IPS DF 6.9 (cell line): ENCODE measurements around the gene TRABD.
A peak's percentile ranks its signal among the peaks of the same experiment; 100 is the strongest.

Experiments used
- DNase-seq: peaks from one replicate; pipeline ENCODE4 v3.0.0-alpha.2; 2013; ENCODE audit warnings: low read depth, low spot score
- H3K27ac ChIP-seq: one replicate; pipeline ENCODE4 v1.5.1; 2013; ENCODE audit warnings: low read length, control low read depth
- H3K27me3 ChIP-seq: 2 replicates; pipeline ENCODE4 v1.6.1; 2013; ENCODE audit warnings: mild to moderate bottlenecking, low read length; ENCODE audit not compliant: control insufficient read depth, insufficient read depth
- H3K36me3 ChIP-seq: 2 replicates; pipeline ENCODE4 v1.6.1; 2013; ENCODE audit warnings: low read length; ENCODE audit not compliant: control insufficient read depth, insufficient read depth
- H3K4me1 ChIP-seq: 2 replicates; pipeline ENCODE4 v1.6.1; 2013; ENCODE audit warnings: low read length; ENCODE audit not compliant: control insufficient read depth, insufficient read depth
- H3K4me3 ChIP-seq: 2 replicates; pipeline ENCODE4 v1.5.1; 2013; ENCODE audit warnings: mild to moderate bottlenecking, low read length
- H3K9me3 ChIP-seq: 2 replicates; pipeline ENCODE4 v1.6.1; 2013; ENCODE audit warnings: low read length, inconsistent platforms; ENCODE audit not compliant: control insufficient read depth, insufficient read depth
- WGBS: extraction: QIAGEN DNeasy Blood & Tissue Kit; methylation state at CpG from one replicate; pipeline ENCODE4 v1.1.7; 2013; ENCODE audit warnings: mixed read lengths, missing lambda C conversion rate; ENCODE audit not compliant: insufficient read length, insufficient coverage; 5-methylcytosine and 5-hydroxymethylcytosine counted together

TRABD gene

DNA sequence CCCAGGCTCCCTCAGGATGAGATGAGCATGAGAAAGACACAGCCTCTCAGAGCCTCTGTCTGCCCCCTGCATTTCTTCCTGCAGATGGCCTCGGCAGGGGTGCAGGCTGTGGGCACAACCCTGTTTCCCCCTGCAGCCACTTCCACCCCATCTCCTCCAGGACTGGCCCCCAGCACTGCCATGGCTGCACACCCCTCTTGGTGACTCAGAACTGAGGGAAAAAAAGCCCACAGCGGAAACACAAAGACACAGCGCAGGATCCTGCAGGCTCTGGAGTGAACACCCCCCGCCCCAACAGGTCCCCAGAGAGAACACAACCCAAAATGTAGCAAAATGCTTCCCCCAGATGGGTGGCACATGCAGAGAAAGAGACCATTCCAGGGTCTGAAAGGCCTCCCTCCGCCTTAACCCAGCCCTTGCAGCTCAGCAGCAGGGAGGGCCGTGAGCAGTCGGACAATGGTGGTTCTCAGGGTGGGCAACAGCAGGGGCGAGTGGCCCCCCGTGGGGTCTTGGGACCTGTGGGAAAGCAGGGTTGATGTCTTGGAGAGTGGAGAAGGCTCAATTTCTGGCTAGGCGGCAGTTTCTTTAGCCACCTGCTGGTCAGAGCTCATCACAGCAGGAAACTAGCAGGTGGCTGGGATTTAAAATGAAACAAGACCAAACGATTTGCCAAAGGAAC is 51.2 kb downstream of the TRABD start:
- 0 out of 2 replicates have a peak, but pooled peaks cover 2% of the 10 kb centered on the region for H3K4me1 ChIP-seq

DNA sequence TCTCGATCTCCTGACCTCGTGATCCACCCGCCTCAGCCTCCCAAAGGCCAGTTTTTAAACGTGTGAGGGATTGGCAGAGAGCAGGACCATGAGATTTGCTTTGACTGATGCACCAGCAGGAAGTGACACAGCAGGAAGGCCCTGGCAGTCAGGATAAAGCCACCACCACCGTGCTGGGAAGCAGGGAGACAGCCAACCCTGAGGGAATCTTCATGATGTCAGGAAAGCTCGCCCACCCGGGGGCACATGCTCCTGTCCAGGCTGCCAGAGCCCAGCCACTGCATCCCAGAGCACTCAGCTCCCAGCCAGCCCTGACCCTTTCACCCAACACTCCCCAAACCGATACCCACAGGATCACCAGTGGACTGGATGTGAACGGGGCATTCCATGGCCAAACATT is 53.0 kb downstream of the TRABD start:
- no peak for DNase-seq
- no peak overlapping the region for H3K27ac ChIP-seq
- WGBS, result no CpG with 5 or more reads among the region's 9 CpGs
- no peaks in the 10 kb centered on the region for H3K36me3 ChIP-seq
- H3K4me3 ChIP-seq, result no peak overlapping the region
- H3K4me1 ChIP-seq, result peaks cover 2% of the 10 kb centered on the region; the same call in 1 of the 2 replicates
- no peaks in the 10 kb centered on the region for H3K9me3 ChIP-seq
- H3K27me3 ChIP-seq, result no peaks in the 10 kb centered on the region

More for the DNA sequence above, 51.2 kb downstream of the TRABD start:
- no peak for DNase-seq
- Histone ChIP-seq H3K27ac (no peak overlapping the region), H3K36me3 (0 out of 2 replicates have a peak, but pooled peaks cover 2% of the 10 kb centered on the region), H3K27me3 (no peaks in the 10 kb centered on the region), H3K4me3 (no peak overlapping the region), H3K9me3 (no peaks in the 10 kb centered on the region)
- WGBS, result no CpG with 5 or more reads among the region's 11 CpGs

DNA sequence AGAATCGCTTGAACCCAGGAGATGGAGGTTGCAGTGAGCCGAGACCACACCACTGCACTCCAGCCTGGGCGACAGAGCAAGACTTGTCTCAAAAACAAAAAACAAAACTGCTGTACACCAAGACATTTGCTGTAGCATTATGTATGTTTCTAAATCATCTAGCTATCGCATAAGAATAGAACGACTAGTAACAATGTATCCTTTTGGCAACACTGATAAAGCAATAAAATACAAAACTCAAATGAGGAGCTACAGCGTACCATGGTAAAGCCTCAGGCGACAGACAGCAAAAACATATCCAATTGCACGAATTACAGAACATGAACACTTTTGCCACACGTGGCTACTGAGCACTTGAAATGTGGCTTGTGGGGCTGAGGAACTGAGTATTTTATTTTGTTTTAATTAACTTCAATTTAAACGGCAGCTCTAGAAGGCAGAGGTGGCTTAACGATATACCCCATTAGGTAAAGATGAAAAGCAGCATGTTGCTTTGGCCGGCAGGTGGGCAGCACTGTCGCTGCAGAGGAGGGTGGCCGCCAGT is 56.8 kb downstream of the TRABD start:
- Histone ChIP-seq H3K27me3 (no peaks in the 10 kb centered on the region), H3K27ac (no peak overlapping the region), H3K36me3 (peaks cover 3% of the 10 kb centered on the region; the same call in 1 of the 2 replicates), H3K4me3 (no peak overlapping the region), H3K9me3 (no peaks in the 10 kb centered on the region), H3K4me1 (peaks cover under 1% of the 10 kb centered on the region; the same call in 1 of the 2 replicates)
- DNase-seq, result no peak
- WGBS, result no CpG with 5 or more reads among the region's 14 CpGs

DNA sequence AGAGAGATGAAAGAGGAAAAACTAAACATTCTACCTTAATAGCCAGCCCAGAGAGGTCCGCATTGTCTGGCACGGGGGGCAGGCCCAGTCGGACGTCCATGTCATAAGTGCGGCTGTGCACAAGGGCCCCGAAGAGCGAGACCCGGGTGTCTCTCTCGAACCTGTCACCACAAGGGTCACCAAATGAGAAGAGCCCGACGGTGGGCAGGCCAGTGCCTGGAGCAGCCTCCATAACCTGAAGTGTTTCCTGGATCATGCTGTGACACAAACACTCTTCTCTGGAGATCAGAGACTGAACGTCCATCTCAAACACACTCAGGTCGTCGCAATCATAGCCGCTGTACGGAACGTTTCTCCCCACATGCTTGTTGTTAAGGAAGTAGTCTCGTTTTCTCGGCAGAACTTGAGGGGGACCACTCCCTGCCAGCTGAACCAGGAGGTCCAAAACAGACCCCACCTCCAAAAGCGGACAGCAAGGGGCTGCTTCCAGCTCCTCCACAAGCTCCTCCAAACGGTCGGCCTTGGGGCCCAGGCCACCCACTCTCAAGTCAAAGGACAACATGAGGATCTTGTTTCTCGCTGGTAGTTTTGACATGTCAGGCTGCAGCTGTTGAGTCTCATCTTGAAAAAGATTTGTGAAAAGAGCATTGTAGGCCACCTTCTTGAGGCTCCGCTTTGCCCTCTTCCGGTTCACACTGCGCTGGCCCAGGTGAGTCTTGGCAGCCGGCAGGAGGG is 58.1 kb downstream of the TRABD start:
- WGBS, result no CpG with 5 or more reads among the region's 27 CpGs
- Histone ChIP-seq H3K27ac (no peak overlapping the region), H3K4me3 (peak overlapping the region; percentile 92; the same call in 1 of the 2 replicates), H3K9me3 (no peaks in the 10 kb centered on the region), H3K36me3 (peaks cover 3% of the 10 kb centered on the region; the same call in 1 of the 2 replicates), H3K4me1 (peaks cover 1% of the 10 kb centered on the region; the same call in 1 of the 2 replicates), H3K27me3 (no peaks in the 10 kb centered on the region)
- no peak for DNase-seq

DNA sequence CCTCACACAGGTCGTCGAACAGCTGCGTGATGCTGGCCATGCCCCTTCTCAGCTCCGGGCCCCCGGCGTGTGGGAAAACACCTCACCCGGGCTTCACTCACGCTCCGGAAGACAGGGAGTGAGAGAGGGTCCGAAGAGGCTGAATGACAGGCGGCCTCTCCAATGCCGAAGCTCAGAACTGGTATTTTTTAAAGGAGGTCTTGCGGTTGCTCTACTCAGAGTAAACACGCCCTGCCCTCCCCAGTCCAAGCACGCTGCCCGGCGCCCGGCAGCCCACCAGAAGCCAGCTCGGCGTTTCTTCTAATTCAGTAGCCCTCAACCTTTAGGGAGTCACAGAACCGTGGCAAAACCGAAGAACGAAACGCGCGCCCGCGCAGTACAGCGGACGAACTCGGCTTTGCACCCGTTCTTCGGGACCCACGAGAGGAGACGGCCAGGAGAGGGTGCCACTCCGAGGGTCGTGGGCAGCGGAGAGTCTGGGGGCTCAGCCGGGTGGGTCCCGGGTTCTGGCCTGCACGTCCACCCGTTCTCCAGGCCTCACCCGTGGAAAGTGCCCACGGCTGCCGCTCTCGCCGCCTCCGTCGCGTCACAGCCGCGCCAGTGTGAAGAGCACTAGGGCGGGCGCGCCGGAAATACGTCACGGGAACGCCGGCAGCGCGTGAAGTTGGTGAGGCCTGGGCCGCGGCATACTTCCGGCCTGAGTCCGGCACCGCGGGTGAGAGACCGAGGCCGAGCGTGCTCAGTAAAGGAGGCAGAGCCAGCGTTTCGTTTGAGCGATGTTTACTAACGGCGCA is 58.9 kb downstream of the TRABD start, which contains the start of gene TUBGCP6:
TSS of gene TUBGCP6 (minus strand) at position 604 of the 794 bp plus-strand sequence. CDS start at position 40, 564 bp downstream.
- no peaks in the 10 kb centered on the region for H3K27me3 ChIP-seq
- DNase-seq, result no peak
- no peaks in the 10 kb centered on the region for H3K9me3 ChIP-seq
- H3K4me1 ChIP-seq, result peaks cover 1% of the 10 kb centered on the region; the same call in 1 of the 2 replicates
- no CpG with 5 or more reads among the region's 76 CpGs for WGBS
- H3K4me3 ChIP-seq, result peak within 1 kb of the TSS; percentile 92
- no peak within 1 kb of the TSS for H3K27ac ChIP-seq
- peaks cover 3% of the 10 kb centered on the region; the same call in 1 of the 2 replicates for H3K36me3 ChIP-seq

DNA sequence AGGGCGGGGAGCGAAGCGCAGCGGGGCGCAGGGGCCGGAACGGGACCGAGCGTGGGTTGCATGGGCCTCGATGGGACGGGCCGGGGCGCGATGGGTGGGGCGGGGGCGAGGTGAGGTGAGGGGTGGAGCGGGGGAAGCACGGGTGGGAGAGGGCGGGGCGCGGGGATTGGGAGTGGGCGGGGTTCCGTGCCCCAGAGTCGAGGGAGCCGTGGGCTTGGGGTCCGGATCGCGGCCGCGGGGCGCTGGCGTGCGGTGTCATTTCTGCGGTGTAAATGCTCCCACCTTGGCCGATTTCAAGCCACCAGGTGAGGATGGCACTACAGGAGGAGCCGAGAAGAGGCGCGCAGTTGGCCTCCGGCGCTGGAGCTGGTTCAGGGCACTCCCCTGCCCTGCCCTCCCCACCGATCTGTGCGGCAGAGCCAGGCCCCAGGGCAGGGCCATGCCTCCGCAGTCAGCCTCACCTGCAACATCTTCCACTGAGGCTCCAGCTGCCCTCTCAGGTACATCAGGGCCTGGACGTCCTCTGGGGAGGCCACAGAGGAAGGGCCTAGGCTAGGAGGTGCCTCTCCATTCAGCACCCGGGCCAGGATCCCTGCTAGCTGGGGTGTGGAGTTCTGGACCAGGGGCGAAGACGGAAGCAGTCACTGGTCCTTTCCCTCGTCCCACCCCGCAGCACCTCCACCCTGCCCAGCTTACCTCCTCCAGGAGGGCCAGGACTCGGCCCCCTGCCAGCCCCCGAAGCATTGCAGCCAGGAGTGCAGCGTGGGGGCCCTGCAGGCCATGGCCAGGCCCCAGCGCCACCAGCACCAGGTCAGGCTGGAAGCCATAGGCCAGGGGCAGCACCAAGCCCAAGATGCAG is 59.7 kb downstream of the TRABD start:
- Histone ChIP-seq H3K4me3 (peak overlapping the region; percentile 92), H3K36me3 (peaks cover 3% of the 10 kb centered on the region; the same call in 1 of the 2 replicates), H3K4me1 (peaks cover 4% of the 10 kb centered on the region; the same call in 1 of the 2 replicates), H3K27me3 (no peaks in the 10 kb centered on the region), H3K9me3 (no peaks in the 10 kb centered on the region), H3K27ac (no peak overlapping the region)
- no peak for DNase-seq
- no CpG with 5 or more reads among the region's 53 CpGs for WGBS

DNA sequence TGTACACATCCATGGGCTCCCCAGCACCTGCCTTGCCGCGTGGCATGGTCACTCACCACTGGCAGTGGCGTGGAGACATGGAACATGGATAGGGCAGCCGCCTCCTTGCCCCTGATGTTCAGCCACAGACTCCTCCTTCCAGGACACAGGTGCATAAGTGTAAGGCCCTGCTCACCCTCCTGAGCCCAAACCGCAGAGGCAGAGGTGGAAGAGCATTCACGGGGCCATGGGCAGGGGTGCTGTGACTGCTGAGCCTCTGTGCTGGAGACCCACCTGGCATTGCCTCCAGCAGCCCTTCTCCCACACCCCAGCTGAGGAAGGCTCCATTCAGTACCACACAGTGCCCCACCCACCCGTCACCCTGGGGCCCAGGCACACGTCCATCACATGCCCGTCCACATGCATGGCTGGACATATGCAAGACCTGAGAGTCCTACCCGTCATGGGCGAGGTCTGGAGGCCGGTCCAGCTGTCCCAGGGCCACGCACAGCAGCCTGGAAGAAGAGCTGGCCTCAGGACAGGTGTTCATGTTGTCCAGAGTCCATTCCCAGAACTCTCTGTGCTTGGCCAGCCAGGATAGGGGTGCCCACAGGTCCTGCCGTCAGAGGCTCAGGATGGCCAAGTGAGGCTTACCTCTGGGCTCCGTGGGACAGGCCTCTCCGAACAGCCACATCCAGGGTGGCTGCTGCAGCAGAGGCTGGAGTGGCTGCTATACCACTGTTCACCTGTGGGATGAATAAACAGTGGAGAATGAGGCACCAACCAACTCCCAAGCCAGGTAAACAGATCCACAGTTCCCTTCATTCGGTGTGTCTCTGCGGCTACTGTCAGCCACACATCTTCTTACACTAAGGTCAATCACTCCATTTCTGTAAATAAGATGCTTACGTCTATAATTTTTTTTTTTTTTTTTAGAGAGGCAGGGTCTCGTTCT is 60.8 kb downstream of the TRABD start:
- H3K4me1 ChIP-seq, result peaks cover 4% of the 10 kb centered on the region; the same call in 1 of the 2 replicates
- H3K36me3 ChIP-seq, result peaks cover 3% of the 10 kb centered on the region; the same call in 1 of the 2 replicates
- H3K4me3 ChIP-seq, result no peak overlapping the region

DNA sequence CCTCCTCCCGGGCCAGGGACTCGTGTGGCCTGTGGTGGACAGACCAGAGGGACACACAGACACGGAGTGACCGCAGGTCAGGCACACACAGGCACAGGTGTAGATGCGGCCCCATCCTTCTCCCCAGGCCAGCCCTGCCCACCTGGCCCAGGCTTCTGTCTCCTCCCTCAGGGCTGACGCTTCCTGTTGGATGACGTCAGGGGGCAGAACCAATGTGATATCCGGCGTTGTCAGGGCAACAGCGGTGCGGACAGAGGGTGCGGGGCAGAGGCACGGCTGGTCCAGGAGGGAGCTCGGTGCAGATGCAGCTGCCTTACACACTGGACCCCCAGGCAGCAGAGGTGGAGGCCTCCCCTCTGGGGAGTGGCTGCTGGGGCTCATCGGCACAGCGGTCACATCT is 62.0 kb downstream of the TRABD start:
- Histone ChIP-seq H3K27ac (no peak overlapping the region), H3K4me1 (peaks cover 6% of the 10 kb centered on the region), H3K4me3 (no peak overlapping the region), H3K27me3 (no peaks in the 10 kb centered on the region), H3K9me3 (no peaks in the 10 kb centered on the region), H3K36me3 (peaks cover 3% of the 10 kb centered on the region; the same call in 1 of the 2 replicates)
- no CpG with 5 or more reads among the region's 16 CpGs for WGBS
- DNase-seq, result no peak

More for the DNA sequence above, 60.8 kb downstream of the TRABD start:
- no CpG with 5 or more reads among the region's 20 CpGs for WGBS
- H3K27ac ChIP-seq, result no peak overlapping the region
- H3K9me3 ChIP-seq, result no peaks in the 10 kb centered on the region
- no peak for DNase-seq
- no peaks in the 10 kb centered on the region for H3K27me3 ChIP-seq
